ENCODE results near the gene PRKCH. TPM values are rescaled to one million over a fixed set of nuclear protein-coding genes. Genes with fewer than 3 reads are reported as not detected.

The PRKCH gene
- total RNA-seq, 1 donor, result 3.3 TPM

GRCh38 chr14:61575126-61575525 is 253.7 kb downstream of the PRKCH start:
- no peak for TF ChIP-seq CTCF (IDR thresholded peaks at IDR 0.05; ENCODE audit: extremely low read depth, low read depth, low read length)
- Histone ChIP-seq H3K79me2 (ENCODE audit: insufficient read depth, low read length) (peaks cover 26% of the 10 kb centered on the region), H4K20me1 (ENCODE audit: insufficient read depth, low read length) (no peaks in the 10 kb centered on the region), H3K4me1 (ENCODE audit: insufficient read depth, low read length) (peaks cover 71% of the 10 kb centered on the region), H3K27ac (ENCODE audit: low read depth, low read length) (peak overlapping the region; percentile 97), H2AFZ (ENCODE audit: low read length) (peak overlapping the region; percentile 49), H3K9me3 (ENCODE audit: low read depth, low read length) (no peaks in the 10 kb centered on the region), H3K36me3 (ENCODE audit: insufficient read depth, low read length) (no peaks in the 10 kb centered on the region), H3K4me2 (ENCODE audit: insufficient read depth, low read length) (peak overlapping the region; percentile 57), H3K4me3 (ENCODE audit: insufficient read depth, low read length) (no peak overlapping the region), H3K27me3 (ENCODE audit: insufficient read depth, low read length) (no peaks in the 10 kb centered on the region)
- DNase-seq (ENCODE audit: insufficient read length, low spot score, missing footprints), result no peak

- Histone ChIP-seq H3K4me1 (ENCODE audit: insufficient read depth, low read length) (peaks cover 68% of the 10 kb centered on the region), H3K79me2 (ENCODE audit: insufficient read depth, low read length) (peaks cover 26% of the 10 kb centered on the region), H2AFZ (ENCODE audit: low read length) (peak overlapping the region; percentile 49), H3K4me2 (ENCODE audit: insufficient read depth, low read length) (peak overlapping the region; percentile 57), H3K27me3 (ENCODE audit: insufficient read depth, low read length) (no peaks in the 10 kb centered on the region), H4K20me1 (ENCODE audit: insufficient read depth, low read length) (no peaks in the 10 kb centered on the region), H3K36me3 (ENCODE audit: insufficient read depth, low read length) (no peaks in the 10 kb centered on the region), H3K4me3 (ENCODE audit: insufficient read depth, low read length) (no peak overlapping the region), H3K27ac (ENCODE audit: low read depth, low read length) (peak overlapping the region; percentile 97), H3K9me3 (ENCODE audit: low read depth, low read length) (no peaks in the 10 kb centered on the region)
- peak; percentile 50 for DNase-seq (ENCODE audit: insufficient read length, low spot score, missing footprints)
- TF ChIP-seq CTCF (IDR thresholded peaks at IDR 0.05; ENCODE audit: extremely low read depth, low read depth, low read length), result no peak
These were observed 254.3 kb downstream of the PRKCH start for GRCh38 chr14:61575551-61576150.

GRCh38 chr14:61577506-61577931 is 256.1 kb downstream of the PRKCH start:
- no peak for DNase-seq (ENCODE audit: insufficient read length, low spot score, missing footprints)
- H3K79me2 ChIP-seq (ENCODE audit: insufficient read depth, low read length), result peaks cover 15% of the 10 kb centered on the region
- no peak overlapping the region for H3K4me2 ChIP-seq (ENCODE audit: insufficient read depth, low read length)

More at GRCh38 chr14:61577506-61577931, 256.1 kb downstream of the PRKCH start:
- no peaks in the 10 kb centered on the region for H3K36me3 ChIP-seq (ENCODE audit: insufficient read depth, low read length)
- no peak overlapping the region for H3K4me3 ChIP-seq (ENCODE audit: insufficient read depth, low read length)
- H3K27ac ChIP-seq (ENCODE audit: low read depth, low read length), result peak overlapping the region; percentile 12
- H3K4me1 ChIP-seq (ENCODE audit: insufficient read depth, low read length), result peaks cover 68% of the 10 kb centered on the region
- H2AFZ ChIP-seq (ENCODE audit: low read length), result no peak overlapping the region
- TF ChIP-seq CTCF (IDR thresholded peaks at IDR 0.05; ENCODE audit: extremely low read depth, low read depth, low read length), result no peak
- H4K20me1 ChIP-seq (ENCODE audit: insufficient read depth, low read length), result no peaks in the 10 kb centered on the region
- H3K27me3 ChIP-seq (ENCODE audit: insufficient read depth, low read length), result no peaks in the 10 kb centered on the region
- H3K9me3 ChIP-seq (ENCODE audit: low read depth, low read length), result no peaks in the 10 kb centered on the region
